Measurements from ENCODE around the gene KRTAP4-9.

- TF ChIP-seq, protein P1, sequence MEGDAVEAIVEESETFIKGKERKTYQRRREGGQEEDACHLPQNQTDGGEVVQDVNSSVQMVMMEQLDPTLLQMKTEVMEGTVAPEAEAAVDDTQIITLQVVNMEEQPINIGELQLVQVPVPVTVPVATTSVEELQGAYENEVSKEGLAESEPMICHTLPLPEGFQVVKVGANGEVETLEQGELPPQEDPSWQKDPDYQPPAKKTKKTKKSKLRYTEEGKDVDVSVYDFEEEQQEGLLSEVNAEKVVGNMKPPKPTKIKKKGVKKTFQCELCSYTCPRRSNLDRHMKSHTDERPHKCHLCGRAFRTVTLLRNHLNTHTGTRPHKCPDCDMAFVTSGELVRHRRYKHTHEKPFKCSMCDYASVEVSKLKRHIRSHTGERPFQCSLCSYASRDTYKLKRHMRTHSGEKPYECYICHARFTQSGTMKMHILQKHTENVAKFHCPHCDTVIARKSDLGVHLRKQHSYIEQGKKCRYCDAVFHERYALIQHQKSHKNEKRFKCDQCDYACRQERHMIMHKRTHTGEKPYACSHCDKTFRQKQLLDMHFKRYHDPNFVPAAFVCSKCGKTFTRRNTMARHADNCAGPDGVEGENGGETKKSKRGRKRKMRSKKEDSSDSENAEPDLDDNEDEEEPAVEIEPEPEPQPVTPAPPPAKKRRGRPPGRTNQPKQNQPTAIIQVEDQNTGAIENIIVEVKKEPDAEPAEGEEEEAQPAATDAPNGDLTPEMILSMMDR (IDR thresholded peaks at IDR 0.05), result no peak
- no peak for TF ChIP-seq POLR2A (IDR thresholded peaks at IDR 0.05)
Observed at GRCh38 chr17:41060052-41060604, 45.1 kb upstream of the KRTAP4-9 start, which contains the start of gene KRTAP2-3.

Data from suprapubic skin (tissue), 3 donors.